Gastrocnemius medialis (tissue), 4 donors: Measurements from ENCODE around the gene PCDHB9. TPM values are rescaled to one million over a fixed set of nuclear protein-coding genes. Genes with fewer than 3 reads are reported as not detected.
"Not testable (repeated sequence)": the region's sequence is repeated elsewhere in the genome, so short reads cannot be mapped to it uniquely, and the experiment has no call there.

ENCODE experiments used
- ATAC-seq, 2 donors: fragments of 150-250 bp; one replicate each; pipeline ENCODE4 v1.9.1; 2016
- DNase-seq, 2 donors: peaks; one replicate each; pipeline ENCODE4 v3.0.0-alpha.2; 2019
- H3K27ac ChIP-seq, 4 donors: fragments of 200-600 bp; sonication (generic); 1 replicate in 1 of 4; 2 replicates in 3 of 4; pipeline ENCODE4 v1.5.1; 2016 to 2018; ENCODE audit warnings: mild to moderate bottlenecking in 2 of 4, moderate library complexity in 1 of 4
- H3K27me3 ChIP-seq, 3 donors: fragments of 200-600 bp; sonication (generic) in 2 of 3; 1 replicate in 1 of 3; 2 replicates in 2 of 3; pipeline versions ENCODE4 v1.5.1 to v1.6.0; 2016 to 2019; ENCODE audit warnings: mild to moderate bottlenecking in 1 of 3, moderate library complexity in 1 of 3
- H3K36me3 ChIP-seq, 2 donors: fragments of 200-600 bp; sonication (generic) in 1 of 2; one replicate each; pipeline ENCODE4 v1.5.1; 2017 to 2018
- H3K4me1 ChIP-seq, 2 donors: fragments of 200-600 bp; sonication (generic) in 1 of 2; one replicate each; pipeline ENCODE4 v1.5.1; 2016 to 2017; ENCODE audit warnings: mild to moderate bottlenecking in 2 of 2
- H3K4me3 ChIP-seq, 4 donors: fragments of 200-600 bp; sonication (generic) in 3 of 4; 1 replicate in 1 of 4; 2 replicates in 3 of 4; pipeline ENCODE4 v1.5.1; 2016 to 2019; ENCODE audit warnings: mild to moderate bottlenecking in 2 of 4
- H3K9me3 ChIP-seq, 3 donors: fragments of 200-600 bp; sonication (generic) in 2 of 3; 1 replicate in 1 of 3; 2 replicates in 2 of 3; pipeline ENCODE4 v1.5.1; 2016 to 2019
- POLR2A ChIP-seq, 2 donors: fragments of 450-650 bp; IDR thresholded peaks; one replicate each; pipeline ENCODE4 v1.6.1; 2017; ENCODE audit warnings: antibody characterized with exemption in 2 of 2, mild to moderate bottlenecking in 2 of 2, moderate library complexity in 2 of 2
- in situ Hi-C, 4 donors: fragments of 200-750 bp; cut with MboI; loops; one replicate each; pipeline versions ENCODE4 v1.15.0 to v1.8.0; 2017; ENCODE audit warnings: low sequenced_read_pairs in 4 of 4
- intact Hi-C: fragments of 100-400 bp; cut with DNase I; formaldehyde crosslinking; loops from one replicate; pipeline ENCODE4 v1.15.1; 2023; ENCODE audit warnings: low total_unique reads
- total RNA-seq, 4 donors: library from RNA; depleted of rRNA; stranded (reverse); fragments of >200 nt; gene quantifications; one replicate each; pipeline versions ENCODE4 v1.1.0 to v1.2.3, GENCODE V29; 2016
- TF ChIP-seq, protein P1 (sequence below), 5 experiments: fragments of 450-650 bp in 3 of 5; fragments of 200-600 bp in 2 of 5; sonication (generic) in 2 of 5; IDR thresholded peaks in 4 of 5; conservative IDR thresholded peaks in 1 of 5; 1 replicate in 4 of 5; 2 replicates in 1 of 5; pipeline ENCODE4 v1.5.1; 2016 to 2019; ENCODE audit warnings: antibody characterized with exemption in 5 of 5, mild to moderate bottlenecking in 3 of 5, moderate library complexity in 3 of 5

PCDHB9 gene
- total RNA-seq, 4 donors from 2014 or later, result 0.15 to 3.0 (median 0.71) TPM

DNA sequence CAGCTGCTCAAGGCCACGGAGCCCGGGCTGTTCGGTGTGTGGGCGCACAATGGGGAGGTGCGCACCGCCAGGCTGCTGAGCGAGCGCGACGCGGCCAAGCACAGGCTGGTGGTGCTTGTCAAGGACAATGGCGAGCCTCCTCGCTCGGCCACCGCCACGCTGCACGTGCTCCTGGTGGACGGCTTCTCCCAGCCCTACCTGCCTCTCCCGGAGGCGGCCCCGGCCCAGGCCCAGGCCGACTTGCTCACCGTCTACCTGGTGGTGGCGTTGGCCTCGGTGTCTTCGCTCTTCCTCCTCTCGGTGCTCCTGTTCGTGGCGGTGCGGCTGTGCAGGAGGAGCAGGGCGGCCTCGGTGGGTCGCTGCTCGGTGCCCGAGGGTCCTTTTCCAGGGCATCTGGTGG, 2.2 kb downstream of the PCDHB9 start:
- H3K4me3 ChIP-seq, DNase-seq, H3K9me3 ChIP-seq, H3K4me1 ChIP-seq, intact Hi-C loops, in situ Hi-C loops, H3K27ac ChIP-seq, ATAC-seq, H3K36me3 ChIP-seq: not testable (repeated sequence)
- H3K27me3 ChIP-seq, result peaks cover 0 to 11% (median 3%) of the 10 kb centered on the region in 3 donors

- in situ Hi-C loops, result no loop called here
Observed at GRCh38 chr5:141192110-141192725, 5.3 kb downstream of the PCDHB9 start, which contains the start of gene PCDHB10. PCDHB10 (plus strand) TSS chr5:141192353; CDS start chr5:141192553, 200 bp downstream.

DNA sequence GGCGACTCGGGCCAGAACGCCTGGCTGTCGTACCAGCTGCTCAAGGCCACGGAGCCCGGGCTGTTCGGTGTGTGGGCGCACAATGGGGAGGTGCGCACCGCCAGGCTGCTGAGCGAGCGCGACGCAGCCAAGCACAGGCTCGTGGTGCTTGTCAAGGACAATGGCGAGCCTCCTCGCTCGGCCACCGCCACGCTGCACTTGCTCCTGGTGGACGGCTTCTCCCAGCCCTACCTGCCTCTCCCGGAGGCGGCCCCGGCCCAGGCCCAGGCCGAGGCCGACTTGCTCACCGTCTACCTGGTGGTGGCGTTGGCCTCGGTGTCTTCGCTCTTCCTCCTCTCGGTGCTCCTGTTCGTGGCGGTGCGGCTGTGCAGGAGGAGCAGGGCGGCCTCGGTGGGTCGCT, 7.4 kb downstream of the PCDHB9 start:
- in situ Hi-C loops, H3K9me3 ChIP-seq, intact Hi-C loops: not testable (repeated sequence)

More at GRCh38 chr5:141192110-141192725, 5.3 kb downstream of the PCDHB9 start, which contains the start of gene PCDHB10:
- no peak for ATAC-seq
- Histone ChIP-seq H3K36me3 (no peaks in the 10 kb centered on the region), H3K4me3 (no peak within 1 kb of the TSS), H3K27me3 (peaks cover 0 to 8% (median 0%) of the 10 kb centered on the region in 3 donors), H3K4me1 (no peaks in the 10 kb centered on the region), H3K27ac (no peak within 1 kb of the TSS), H3K9me3 (peaks cover 0 to 13% (median 2%) of the 10 kb centered on the region in 3 donors)
- DNase-seq, result no peak
- no peak for TF ChIP-seq POLR2A (IDR thresholded peaks at IDR 0.05)
- TF ChIP-seq, protein P1, sequence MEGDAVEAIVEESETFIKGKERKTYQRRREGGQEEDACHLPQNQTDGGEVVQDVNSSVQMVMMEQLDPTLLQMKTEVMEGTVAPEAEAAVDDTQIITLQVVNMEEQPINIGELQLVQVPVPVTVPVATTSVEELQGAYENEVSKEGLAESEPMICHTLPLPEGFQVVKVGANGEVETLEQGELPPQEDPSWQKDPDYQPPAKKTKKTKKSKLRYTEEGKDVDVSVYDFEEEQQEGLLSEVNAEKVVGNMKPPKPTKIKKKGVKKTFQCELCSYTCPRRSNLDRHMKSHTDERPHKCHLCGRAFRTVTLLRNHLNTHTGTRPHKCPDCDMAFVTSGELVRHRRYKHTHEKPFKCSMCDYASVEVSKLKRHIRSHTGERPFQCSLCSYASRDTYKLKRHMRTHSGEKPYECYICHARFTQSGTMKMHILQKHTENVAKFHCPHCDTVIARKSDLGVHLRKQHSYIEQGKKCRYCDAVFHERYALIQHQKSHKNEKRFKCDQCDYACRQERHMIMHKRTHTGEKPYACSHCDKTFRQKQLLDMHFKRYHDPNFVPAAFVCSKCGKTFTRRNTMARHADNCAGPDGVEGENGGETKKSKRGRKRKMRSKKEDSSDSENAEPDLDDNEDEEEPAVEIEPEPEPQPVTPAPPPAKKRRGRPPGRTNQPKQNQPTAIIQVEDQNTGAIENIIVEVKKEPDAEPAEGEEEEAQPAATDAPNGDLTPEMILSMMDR (IDR thresholded peaks at IDR 0.05 in 4 of 5, conservative IDR thresholded peaks at IDR 0.05 in 1 of 5), result peak in 1 of 5 experiments; percentile 32
- intact Hi-C loops, result no loop called here

GRCh38 chr5:141196363-141196762, 9.4 kb downstream of the PCDHB9 start:
- peaks cover 0 to 17% (median 0%) of the 10 kb centered on the region in 3 donors for H3K27me3 ChIP-seq
- no peak overlapping the region for H3K4me3 ChIP-seq
- no peaks in the 10 kb centered on the region for H3K36me3 ChIP-seq
- H3K9me3 ChIP-seq, result peaks cover 0 to 8% (median 2%) of the 10 kb centered on the region in 3 donors
- no peak for TF ChIP-seq POLR2A (IDR thresholded peaks at IDR 0.05)
- TF ChIP-seq, protein P1 (IDR thresholded peaks at IDR 0.05 in 4 of 5, conservative IDR thresholded peaks at IDR 0.05 in 1 of 5), result no peak
- DNase-seq, result no peak
- no peak overlapping the region for H3K27ac ChIP-seq
- intact Hi-C loops (no loop called here), in situ Hi-C loops (no loop called here)
- H3K4me1 ChIP-seq, result no peaks in the 10 kb centered on the region
- ATAC-seq, result no peak

More for the DNA sequence above, 7.4 kb downstream of the PCDHB9 start:
- ATAC-seq, H3K4me3 ChIP-seq, DNase-seq, H3K27ac ChIP-seq, H3K36me3 ChIP-seq, H3K4me1 ChIP-seq: not testable (repeated sequence)
- peaks cover 0 to 15% (median 0%) of the 10 kb centered on the region in 3 donors for H3K27me3 ChIP-seq

GRCh38 chr5:141199359-141200235, 12.6 kb downstream of the PCDHB9 start, which contains the start of gene PCDHB11:
PCDHB11 (plus strand) TSS chr5:141199627; CDS start chr5:141199775, 148 bp downstream.
- no peak within 1 kb of the TSS for H3K27ac ChIP-seq
- intact Hi-C loops, result no loop called here
- peaks cover 0 to 8% (median 2%) of the 10 kb centered on the region in 3 donors for H3K9me3 ChIP-seq
- no peaks in the 10 kb centered on the region for H3K36me3 ChIP-seq
- ATAC-seq, result no peak
- peaks cover 0 to 17% (median 0%) of the 10 kb centered on the region in 3 donors for H3K27me3 ChIP-seq
- no peak for DNase-seq
- no peak for TF ChIP-seq POLR2A (IDR thresholded peaks at IDR 0.05)
- TF ChIP-seq, protein P1 (IDR thresholded peaks at IDR 0.05 in 4 of 5, conservative IDR thresholded peaks at IDR 0.05 in 1 of 5), result no peak
- no peaks in the 10 kb centered on the region for H3K4me1 ChIP-seq
- peak within 1 kb of the TSS in 2 of 4 donors; percentile 11 to 22 for H3K4me3 ChIP-seq
- in situ Hi-C loops, result loop anchor here in 2 of 4 donors (25.0 kb wide), 1 partner anchor 363 kb away; no protein-coding TSS in a partner anchor

DNA sequence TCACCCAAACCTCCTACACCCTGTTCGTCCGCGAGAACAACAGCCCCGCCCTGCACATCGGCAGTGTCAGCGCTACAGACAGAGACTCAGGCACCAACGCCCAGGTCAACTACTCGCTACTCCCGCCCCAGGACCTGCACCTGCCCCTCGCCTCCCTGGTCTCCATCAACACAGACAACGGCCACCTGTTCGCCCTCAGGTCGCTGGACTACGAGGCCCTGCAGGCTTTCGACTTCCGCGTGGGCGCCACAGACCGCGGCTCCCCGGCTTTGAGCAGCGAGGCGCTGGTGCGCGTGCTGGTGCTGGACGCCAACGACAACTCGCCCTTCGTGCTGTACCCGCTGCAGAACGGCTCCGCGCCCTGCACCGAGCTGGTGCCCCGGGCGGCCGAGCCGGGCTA, 14.2 kb downstream of the PCDHB9 start:
- H3K36me3 ChIP-seq, intact Hi-C loops, H3K9me3 ChIP-seq, DNase-seq, H3K27ac ChIP-seq, H3K4me3 ChIP-seq, H3K4me1 ChIP-seq, ATAC-seq: not testable (repeated sequence)
- H3K27me3 ChIP-seq, result peaks cover 0 to 12% (median 0%) of the 10 kb centered on the region in 3 donors
- in situ Hi-C loops, result loop anchor here in 2 of 4 donors (25.0 kb wide), 1 partner anchor 361 kb away; no protein-coding TSS in a partner anchor

GRCh38 chr5:141201646-141202045, 14.7 kb downstream of the PCDHB9 start:
- H3K4me1 ChIP-seq, ATAC-seq, H3K9me3 ChIP-seq, H3K27ac ChIP-seq, H3K4me3 ChIP-seq, DNase-seq, H3K36me3 ChIP-seq, intact Hi-C loops: not testable (repeated sequence)
- peaks cover 0 to 13% (median 0%) of the 10 kb centered on the region in 3 donors for H3K27me3 ChIP-seq
- in situ Hi-C loops, result loop anchor here in 2 of 4 donors (25.0 kb wide), 1 partner anchor 361 kb away; no protein-coding TSS in a partner anchor
